Activated CD4-positive, alpha-beta T cell treated with anti-CD3 and anti-CD28 coated beads, Interleukin-2, Interleukin-4, amounts not matched to agents 100 ng/mL and 50 ng/mL, durations not matched to agents 16 hours and 8 hours (primary cell): ENCODE data around the gene FGFRL1.

Experiments
- DNase-seq: peaks from one replicate; pipeline ENCODE4 v3.0.0-alpha.2; 2020; ENCODE audit warnings: low spot score

Gene FGFRL1

GRCh38 chr4:1023075-1023640, 11.7 kb downstream of the FGFRL1 start:
- DNase-seq: no peak

DNA sequence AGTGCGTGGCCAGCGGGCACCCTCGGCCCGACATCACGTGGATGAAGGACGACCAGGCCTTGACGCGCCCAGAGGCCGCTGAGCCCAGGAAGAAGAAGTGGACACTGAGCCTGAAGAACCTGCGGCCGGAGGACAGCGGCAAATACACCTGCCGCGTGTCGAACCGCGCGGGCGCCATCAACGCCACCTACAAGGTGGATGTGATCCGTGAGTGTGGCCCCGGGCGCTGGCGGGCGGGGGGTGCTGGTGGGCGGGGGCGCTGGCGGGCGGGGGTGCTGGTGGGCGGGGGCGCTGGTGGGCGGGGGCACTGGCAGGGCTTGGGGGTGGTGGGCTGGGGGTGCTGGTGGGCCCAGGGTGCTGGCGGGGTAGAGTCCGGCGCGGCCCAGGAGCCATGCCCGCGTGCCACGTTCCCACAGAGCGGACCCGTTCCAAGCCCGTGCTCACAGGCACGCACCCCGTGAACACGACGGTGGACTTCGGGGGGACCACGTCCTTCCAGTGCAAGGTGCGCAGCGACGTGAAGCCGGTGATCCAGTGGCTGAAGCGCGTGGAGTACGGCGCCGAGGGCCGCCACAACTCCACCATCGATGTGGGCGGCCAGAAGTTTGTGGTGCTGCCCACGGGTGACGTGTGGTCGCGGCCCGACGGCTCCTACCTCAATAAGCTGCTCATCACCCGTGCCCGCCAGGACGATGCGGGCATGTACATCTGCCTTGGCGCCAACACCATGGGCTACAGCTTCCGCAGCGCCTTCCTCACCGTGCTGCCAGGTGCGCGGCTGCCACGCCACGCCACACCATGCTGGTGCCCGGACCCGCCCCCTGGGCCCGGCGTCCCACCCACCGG, 12.7 kb downstream of the FGFRL1 start:
- DNase-seq: no peak

GRCh38 chr4:1024882-1025545, 13.6 kb downstream of the FGFRL1 start:
- no peak for DNase-seq

GRCh38 chr4:1026115-1026514, 14.7 kb downstream of the FGFRL1 start:
- peak; percentile 17 for DNase-seq

- DNase-seq: no peak
Measured at GRCh38 chr4:1027219-1027914, 15.9 kb downstream of the FGFRL1 start.

GRCh38 chr4:1027915-1028238, 16.5 kb downstream of the FGFRL1 start:
- no peak for DNase-seq

DNA sequence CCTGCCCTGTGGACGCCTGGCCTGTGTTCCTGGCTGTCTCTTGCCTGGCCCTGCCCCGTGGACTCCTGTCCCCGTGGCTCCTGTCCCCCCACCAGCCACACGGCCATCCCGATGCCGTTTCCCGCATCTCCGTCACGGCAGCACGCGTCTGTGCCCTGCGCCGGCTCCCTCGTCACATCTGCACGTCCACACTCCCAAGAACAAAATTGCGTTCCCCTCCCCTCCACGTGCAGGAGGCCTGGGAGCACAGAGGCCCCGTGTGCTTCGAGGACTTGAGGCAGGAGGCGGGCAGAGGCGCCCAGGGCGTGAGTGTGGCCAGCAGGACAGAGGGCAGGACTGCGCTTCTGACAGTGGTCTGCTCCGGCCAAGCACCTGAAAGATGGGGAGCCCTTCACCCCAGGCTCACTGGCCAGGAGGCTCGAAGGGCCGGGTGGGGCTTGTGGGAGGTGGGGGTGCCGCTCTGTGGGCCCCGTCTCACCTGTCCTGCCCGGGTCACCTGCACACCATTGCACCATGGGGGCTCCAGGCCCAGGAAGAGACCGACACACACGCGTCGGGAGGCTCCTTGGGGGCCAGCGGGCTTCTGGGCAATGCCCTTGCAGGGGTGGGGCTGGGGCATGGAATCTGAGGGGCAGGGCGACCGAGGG, 17.3 kb downstream of the FGFRL1 start:
- no peak for DNase-seq

GRCh38 chr4:1029529-1029928, 18.1 kb downstream of the FGFRL1 start:
- DNase-seq: no peak

- no peak for DNase-seq
Measured at GRCh38 chr4:1030031-1030430, 18.6 kb downstream of the FGFRL1 start.

GRCh38 chr4:1030559-1030958, 19.1 kb downstream of the FGFRL1 start:
- DNase-seq: no peak

DNA sequence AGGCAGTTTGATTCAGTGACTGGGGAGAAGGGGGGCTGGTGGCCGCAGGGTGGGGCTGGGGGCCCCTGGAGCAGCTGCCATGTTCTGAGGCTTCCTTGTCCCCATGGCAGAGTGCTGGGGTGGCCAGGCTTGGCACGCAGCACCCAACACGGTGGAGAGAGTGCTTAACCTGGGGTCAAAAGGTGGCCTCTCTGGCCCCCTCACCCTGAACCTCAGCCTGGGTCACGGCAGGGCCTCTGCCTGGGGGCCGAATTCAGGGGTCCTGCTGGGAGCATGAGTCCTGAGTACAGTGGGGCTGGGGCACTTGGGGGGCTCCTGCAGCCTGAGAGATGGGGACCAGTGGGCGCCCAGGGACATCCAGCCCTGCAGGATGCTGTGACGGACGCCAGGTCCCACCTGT, 19.9 kb downstream of the FGFRL1 start:
- DNase-seq: no peak

GRCh38 chr4:1031956-1032795, 20.8 kb downstream of the FGFRL1 start:
- no peak for DNase-seq

DNA sequence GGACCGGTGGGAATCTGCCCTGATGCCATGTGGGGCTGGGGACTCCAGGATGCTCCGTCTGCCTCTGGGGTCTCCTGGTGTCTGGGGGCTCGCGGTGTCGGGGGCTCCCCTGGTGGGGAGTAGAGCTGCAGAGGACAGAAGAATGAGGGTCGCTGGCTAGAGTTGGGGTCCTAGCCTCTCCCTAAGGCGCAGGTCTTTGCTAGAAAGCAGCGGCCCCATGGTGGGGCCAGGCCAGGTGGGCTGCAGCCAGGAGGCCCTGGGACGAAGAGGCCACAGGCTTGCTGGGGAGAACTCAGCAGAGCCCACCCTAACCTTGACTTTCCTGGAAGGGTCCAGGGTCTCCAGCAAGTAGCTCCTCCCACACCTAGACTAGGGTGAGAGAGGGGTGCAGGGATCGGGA, 21.4 kb downstream of the FGFRL1 start:
- DNase-seq: no peak

GRCh38 chr4:1033840-1034551, 22.6 kb downstream of the FGFRL1 start:
- DNase-seq: no peak

DNA sequence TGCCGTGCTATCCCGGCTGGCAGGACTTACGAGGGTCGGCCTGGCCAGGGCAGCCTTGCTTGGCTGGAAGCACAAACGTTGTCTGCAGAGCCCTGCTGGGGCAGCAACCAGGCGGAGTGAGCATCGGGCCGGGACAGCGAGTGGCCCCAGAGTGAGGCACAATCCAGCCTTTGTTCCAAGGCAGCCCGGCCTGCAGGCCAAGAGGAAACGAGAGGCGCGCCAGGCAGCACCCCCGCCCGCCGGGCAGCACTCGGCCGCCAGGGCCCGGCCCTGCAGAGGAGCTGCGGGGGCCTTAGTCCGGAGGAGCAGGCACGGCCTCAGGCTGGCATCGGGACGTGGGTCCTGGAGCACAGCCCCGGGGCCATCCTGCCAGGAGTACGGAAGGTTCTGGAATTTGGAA, 24.1 kb downstream of the FGFRL1 start:
- DNase-seq: no peak

GRCh38 chr4:1036095-1036494, 24.7 kb downstream of the FGFRL1 start:
- no peak for DNase-seq

GRCh38 chr4:1036976-1037810, 25.8 kb downstream of the FGFRL1 start:
- DNase-seq: no peak

GRCh38 chr4:1038948-1039492, 27.6 kb downstream of the FGFRL1 start:
- DNase-seq: no peak
